Panc1 (cell line): Measurements from ENCODE around the gene GPR26. TPM values are rescaled to one million over a fixed set of nuclear protein-coding genes. Genes with fewer than 3 reads are reported as not detected.

Source experiments
- ATAC-seq: fragments of 200-7000 bp; cut with Tn5 transposase; 2 replicates; pipeline ENCODE4 v1.9.1; 2020; ENCODE audit warnings: mild to moderate bottlenecking, moderate library complexity
- BruUV-seq: library from RNA; stranded (reverse); fragments of 400-500 nt; replicated peaks from 2 replicates; lab custom pipeline; 2021; lab: Mats Ljungman, UMichigan
- CTCF ChIA-PET: fragments of 300-600 bp; sonication (Branson Sonifier 250); formaldehyde crosslinking; loops from one replicate; lab custom pipeline; 2022; ENCODE audit warnings: antibody characterized with exemption; lab: Charles Lee
- POLR2A ChIA-PET: fragments of 300-600 bp; sonication (Branson Sonifier 250); formaldehyde crosslinking; loops from one replicate; lab custom pipeline; 2022; ENCODE audit warnings: antibody characterized with exemption; lab: Charles Lee
- DNase-seq: peaks from one replicate; pipeline ENCODE4 v3.0.0-alpha.2; 2010; ENCODE audit warnings: low read depth, low spot score
- H3K27ac ChIP-seq: 2 replicates; pipeline ENCODE4 v1.5.1; 2011; ENCODE audit warnings: mild to moderate bottlenecking, low read length, inconsistent platforms
- H3K27me3 ChIP-seq: fragments of 200-500 bp; sonication (Bioruptor generic); 2 replicates; pipeline ENCODE4 v1.6.0; 2014; ENCODE audit warnings: low read length, inconsistent platforms; ENCODE audit not compliant: control insufficient read depth, insufficient read depth
- H3K36me3 ChIP-seq: fragments of 200-500 bp; sonication (Bioruptor generic); 2 replicates; pipeline ENCODE4 v1.5.1; 2014; ENCODE audit warnings: inconsistent platforms, mild to moderate bottlenecking, low read length, moderate library complexity; ENCODE audit not compliant: control insufficient read depth, insufficient read depth
- H3K4me1 ChIP-seq: 2 replicates; pipeline ENCODE4 v1.5.1; 2011; ENCODE audit warnings: inconsistent platforms, mild to moderate bottlenecking, low read length, moderate library complexity; ENCODE audit not compliant: control insufficient read depth, insufficient read depth
- H3K4me3 ChIP-seq, 2 experiments: 2 replicates each; pipeline ENCODE4 v1.5.1; 2011 to 2012; ENCODE audit warnings: low read depth in 2 of 2, low read length in 2 of 2, mild to moderate bottlenecking in 2 of 2, inconsistent platforms in 1 of 2, moderate library complexity in 1 of 2
- H3K9me3 ChIP-seq: fragments of 200-500 bp; sonication (Bioruptor generic); 2 replicates; pipeline ENCODE4 v1.5.1; 2014; ENCODE audit warnings: low read depth, mild to moderate bottlenecking, inconsistent platforms, low read length, moderate library complexity; ENCODE audit not compliant: control insufficient read depth, insufficient read depth
- POLR2AphosphoS5 ChIP-seq: IDR thresholded peaks from 2 replicates; pipeline ENCODE4 v1.6.1; 2012; ENCODE audit warnings: mild to moderate bottlenecking, low read depth, low read length, moderate library complexity
- SIN3A ChIP-seq: IDR thresholded peaks from 2 replicates; pipeline ENCODE4 v1.6.1; 2012; ENCODE audit warnings: low read depth, mild to moderate bottlenecking, low read length, moderate library complexity, borderline replicate concordance; ENCODE audit not compliant: insufficient read depth
- TCF7L2 ChIP-seq: IDR thresholded peaks from 2 replicates; pipeline ENCODE4 v1.6.1; 2011; ENCODE audit warnings: mild to moderate bottlenecking, low read depth, low read length, inconsistent platforms
- in situ Hi-C: cut with HindIII; loops from 2 replicates; pipeline ENCODE4 v1.10.0; 2016; ENCODE audit warnings: low sequenced_read_pairs, low pct_unique_long_range_greater_than_20kb
- intact Hi-C: fragments of 100-400 bp; cut with micrococcal nuclease; formaldehyde crosslinking; loops from one replicate; pipeline ENCODE4 v1.10.0; 2022; ENCODE audit not compliant: unreplicated experiment
- total RNA-seq: library from RNA; stranded (reverse); gene quantifications from one replicate; pipeline ENCODE4 v1.2.1, GENCODE V29; 2021; ENCODE audit not compliant: unreplicated experiment
- TF ChIP-seq, protein P1 (sequence below), 2 experiments: IDR thresholded peaks; 2 replicates each; pipeline ENCODE4 v1.6.1; 2011 to 2012; ENCODE audit warnings: low read depth in 2 of 2, control low read depth in 1 of 2, low read length in 1 of 2, mild to moderate bottlenecking in 1 of 2, moderate library complexity in 1 of 2; ENCODE audit not compliant: insufficient read depth in 1 of 2
- TF ChIP-seq, protein P2 (sequence below): fragments of 450-650 bp; IDR thresholded peaks from 2 replicates; pipeline ENCODE4 v1.5.1; 2017; ENCODE audit warnings: mild to moderate bottlenecking

The GPR26 gene
- total RNA-seq, 1 experiment from 2014 or later = not detected

GRCh38 chr10:123640016-123640535 lies 26.1 kb upstream of the GPR26 start:
- DNase-seq = no peak
- Histone ChIP-seq H3K4me3 (no peak overlapping the region), H3K9me3 (no peaks in the 10 kb centered on the region), H3K27me3 (peaks cover 34% of the 10 kb centered on the region), H3K36me3 (no peaks in the 10 kb centered on the region), H3K4me1 (no peaks in the 10 kb centered on the region), H3K27ac (no peak overlapping the region)
- POLR2A ChIA-PET = interaction anchor here (0.6 kb wide), 1 partner anchor 25 kb away, joined by 3 read pairs; no protein-coding TSS in a partner anchor
- CTCF ChIA-PET = no interaction called here
- TF ChIP-seq SIN3A (no peak), TCF7L2 (no peak), POLR2AphosphoS5 (no peak)
- TF ChIP-seq, protein P1, sequence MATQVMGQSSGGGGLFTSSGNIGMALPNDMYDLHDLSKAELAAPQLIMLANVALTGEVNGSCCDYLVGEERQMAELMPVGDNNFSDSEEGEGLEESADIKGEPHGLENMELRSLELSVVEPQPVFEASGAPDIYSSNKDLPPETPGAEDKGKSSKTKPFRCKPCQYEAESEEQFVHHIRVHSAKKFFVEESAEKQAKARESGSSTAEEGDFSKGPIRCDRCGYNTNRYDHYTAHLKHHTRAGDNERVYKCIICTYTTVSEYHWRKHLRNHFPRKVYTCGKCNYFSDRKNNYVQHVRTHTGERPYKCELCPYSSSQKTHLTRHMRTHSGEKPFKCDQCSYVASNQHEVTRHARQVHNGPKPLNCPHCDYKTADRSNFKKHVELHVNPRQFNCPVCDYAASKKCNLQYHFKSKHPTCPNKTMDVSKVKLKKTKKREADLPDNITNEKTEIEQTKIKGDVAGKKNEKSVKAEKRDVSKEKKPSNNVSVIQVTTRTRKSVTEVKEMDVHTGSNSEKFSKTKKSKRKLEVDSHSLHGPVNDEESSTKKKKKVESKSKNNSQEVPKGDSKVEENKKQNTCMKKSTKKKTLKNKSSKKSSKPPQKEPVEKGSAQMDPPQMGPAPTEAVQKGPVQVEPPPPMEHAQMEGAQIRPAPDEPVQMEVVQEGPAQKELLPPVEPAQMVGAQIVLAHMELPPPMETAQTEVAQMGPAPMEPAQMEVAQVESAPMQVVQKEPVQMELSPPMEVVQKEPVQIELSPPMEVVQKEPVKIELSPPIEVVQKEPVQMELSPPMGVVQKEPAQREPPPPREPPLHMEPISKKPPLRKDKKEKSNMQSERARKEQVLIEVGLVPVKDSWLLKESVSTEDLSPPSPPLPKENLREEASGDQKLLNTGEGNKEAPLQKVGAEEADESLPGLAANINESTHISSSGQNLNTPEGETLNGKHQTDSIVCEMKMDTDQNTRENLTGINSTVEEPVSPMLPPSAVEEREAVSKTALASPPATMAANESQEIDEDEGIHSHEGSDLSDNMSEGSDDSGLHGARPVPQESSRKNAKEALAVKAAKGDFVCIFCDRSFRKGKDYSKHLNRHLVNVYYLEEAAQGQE (IDR thresholded peaks at IDR 0.05; ENCODE audit: insufficient read depth in 1 of 2, low read depth in 2 of 2, low read length in 1 of 2) = no peak
- TF ChIP-seq, protein P2, sequence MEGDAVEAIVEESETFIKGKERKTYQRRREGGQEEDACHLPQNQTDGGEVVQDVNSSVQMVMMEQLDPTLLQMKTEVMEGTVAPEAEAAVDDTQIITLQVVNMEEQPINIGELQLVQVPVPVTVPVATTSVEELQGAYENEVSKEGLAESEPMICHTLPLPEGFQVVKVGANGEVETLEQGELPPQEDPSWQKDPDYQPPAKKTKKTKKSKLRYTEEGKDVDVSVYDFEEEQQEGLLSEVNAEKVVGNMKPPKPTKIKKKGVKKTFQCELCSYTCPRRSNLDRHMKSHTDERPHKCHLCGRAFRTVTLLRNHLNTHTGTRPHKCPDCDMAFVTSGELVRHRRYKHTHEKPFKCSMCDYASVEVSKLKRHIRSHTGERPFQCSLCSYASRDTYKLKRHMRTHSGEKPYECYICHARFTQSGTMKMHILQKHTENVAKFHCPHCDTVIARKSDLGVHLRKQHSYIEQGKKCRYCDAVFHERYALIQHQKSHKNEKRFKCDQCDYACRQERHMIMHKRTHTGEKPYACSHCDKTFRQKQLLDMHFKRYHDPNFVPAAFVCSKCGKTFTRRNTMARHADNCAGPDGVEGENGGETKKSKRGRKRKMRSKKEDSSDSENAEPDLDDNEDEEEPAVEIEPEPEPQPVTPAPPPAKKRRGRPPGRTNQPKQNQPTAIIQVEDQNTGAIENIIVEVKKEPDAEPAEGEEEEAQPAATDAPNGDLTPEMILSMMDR = no peak
- intact Hi-C loops (no loop called here), in situ Hi-C loops (no loop called here)
- BruUV-seq = no TSS peak
- no peak for ATAC-seq

GRCh38 chr10:123642293-123642692 lies 23.9 kb upstream of the GPR26 start:
- no TSS peak for BruUV-seq
- no peak for DNase-seq
- 0 out of 2 replicates have a peak, but pooled peaks have one; percentile 21 for ATAC-seq
- CTCF ChIA-PET = no interaction called here
- Histone ChIP-seq H3K27ac (no peak overlapping the region), H3K9me3 (no peaks in the 10 kb centered on the region), H3K4me3 (no peak overlapping the region), H3K27me3 (peaks cover 34% of the 10 kb centered on the region), H3K4me1 (no peaks in the 10 kb centered on the region), H3K36me3 (no peaks in the 10 kb centered on the region)
- TF ChIP-seq, protein P2 = no peak
- TF ChIP-seq POLR2AphosphoS5 (no peak), TCF7L2 (no peak), SIN3A (no peak)
- TF ChIP-seq, protein P1 (IDR thresholded peaks at IDR 0.05; ENCODE audit: insufficient read depth in 1 of 2, low read depth in 2 of 2, low read length in 1 of 2) = no peak
- in situ Hi-C loops (no loop called here), intact Hi-C loops (no loop called here)
- POLR2A ChIA-PET = no interaction called here
